Mesothelial cell of epicardium (in vitro differentiated cells): ENCODE results near the gene SGMS1. TPM values are rescaled to one million over a fixed set of nuclear protein-coding genes. Genes with fewer than 3 reads are reported as not detected.

Experiments used
- DNase-seq, 2 experiments: peaks; one replicate each; pipeline ENCODE4 v3.0.0; 2021; ENCODE audit warnings: low spot score in 2 of 2; ENCODE audit not compliant: unreplicated experiment in 2 of 2
- H3K27ac Mint-ChIP-seq: 2 replicates; pipeline ENCODE4 v1.8.0; 2021; ENCODE audit warnings: mixed read lengths
- H3K27me3 Mint-ChIP-seq: 2 replicates; pipeline ENCODE4 v1.8.0; 2021; ENCODE audit warnings: low read depth, mixed read lengths
- H3K36me3 Mint-ChIP-seq: 2 replicates; pipeline ENCODE4 v1.8.0; 2021; ENCODE audit warnings: mixed read lengths
- H3K4me1 Mint-ChIP-seq: 2 replicates; pipeline ENCODE4 v1.8.0; 2021; ENCODE audit warnings: mixed read lengths
- H3K4me3 Mint-ChIP-seq: 2 replicates; pipeline ENCODE4 v1.8.0; 2021; ENCODE audit warnings: mild to moderate bottlenecking, moderate library complexity, mixed read lengths
- H3K9me3 Mint-ChIP-seq: 2 replicates; pipeline ENCODE4 v1.8.0; 2021; ENCODE audit warnings: mixed read lengths
- total RNA-seq: library from RNA; stranded (reverse); gene quantifications from 3 replicates; pipeline ENCODE4 v1.2.1, GENCODE V29; 2021
- TF ChIP-seq, protein P1 (sequence below): fragments of 200-600 bp; sonication (generic); IDR thresholded peaks from one replicate; pipeline ENCODE4 v1.5.0; 2021; ENCODE audit warnings: antibody characterized with exemption; ENCODE audit not compliant: unreplicated experiment

The SGMS1 gene
- total RNA-seq, 1 donor from 2014 or later, result 14.9 TPM

DNA sequence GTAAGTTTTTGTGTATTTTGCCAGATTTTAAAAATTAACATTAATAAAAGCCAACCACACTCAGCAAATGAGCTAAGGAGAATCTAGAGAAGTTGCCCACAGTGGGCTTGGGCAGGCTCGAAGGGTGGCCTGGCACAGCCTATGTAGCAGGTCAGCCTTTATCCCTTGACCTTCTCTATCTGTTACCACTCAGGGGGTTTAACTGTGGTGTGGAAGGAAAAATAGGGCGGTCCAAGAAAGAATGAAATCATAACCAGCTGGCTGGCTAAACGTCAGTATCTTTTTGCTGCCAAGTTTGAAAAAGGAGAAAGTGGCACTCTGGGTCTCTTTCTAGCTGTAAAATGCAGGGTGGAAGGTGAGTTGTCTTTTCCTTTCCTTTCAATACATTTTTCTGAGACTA is 242.1 kb downstream of the SGMS1 start:
- no peak overlapping the region for H3K4me3 Mint-ChIP-seq
- no peak for DNase-seq
- no peak overlapping the region for H3K27ac Mint-ChIP-seq
- TF ChIP-seq, protein P1, sequence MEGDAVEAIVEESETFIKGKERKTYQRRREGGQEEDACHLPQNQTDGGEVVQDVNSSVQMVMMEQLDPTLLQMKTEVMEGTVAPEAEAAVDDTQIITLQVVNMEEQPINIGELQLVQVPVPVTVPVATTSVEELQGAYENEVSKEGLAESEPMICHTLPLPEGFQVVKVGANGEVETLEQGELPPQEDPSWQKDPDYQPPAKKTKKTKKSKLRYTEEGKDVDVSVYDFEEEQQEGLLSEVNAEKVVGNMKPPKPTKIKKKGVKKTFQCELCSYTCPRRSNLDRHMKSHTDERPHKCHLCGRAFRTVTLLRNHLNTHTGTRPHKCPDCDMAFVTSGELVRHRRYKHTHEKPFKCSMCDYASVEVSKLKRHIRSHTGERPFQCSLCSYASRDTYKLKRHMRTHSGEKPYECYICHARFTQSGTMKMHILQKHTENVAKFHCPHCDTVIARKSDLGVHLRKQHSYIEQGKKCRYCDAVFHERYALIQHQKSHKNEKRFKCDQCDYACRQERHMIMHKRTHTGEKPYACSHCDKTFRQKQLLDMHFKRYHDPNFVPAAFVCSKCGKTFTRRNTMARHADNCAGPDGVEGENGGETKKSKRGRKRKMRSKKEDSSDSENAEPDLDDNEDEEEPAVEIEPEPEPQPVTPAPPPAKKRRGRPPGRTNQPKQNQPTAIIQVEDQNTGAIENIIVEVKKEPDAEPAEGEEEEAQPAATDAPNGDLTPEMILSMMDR, result no peak
- H3K4me1 Mint-ChIP-seq, result peaks cover 4% of the 10 kb centered on the region
- no peaks in the 10 kb centered on the region for H3K36me3 Mint-ChIP-seq
- no peaks in the 10 kb centered on the region for H3K27me3 Mint-ChIP-seq
- H3K9me3 Mint-ChIP-seq, result peaks cover 4% of the 10 kb centered on the region

DNA sequence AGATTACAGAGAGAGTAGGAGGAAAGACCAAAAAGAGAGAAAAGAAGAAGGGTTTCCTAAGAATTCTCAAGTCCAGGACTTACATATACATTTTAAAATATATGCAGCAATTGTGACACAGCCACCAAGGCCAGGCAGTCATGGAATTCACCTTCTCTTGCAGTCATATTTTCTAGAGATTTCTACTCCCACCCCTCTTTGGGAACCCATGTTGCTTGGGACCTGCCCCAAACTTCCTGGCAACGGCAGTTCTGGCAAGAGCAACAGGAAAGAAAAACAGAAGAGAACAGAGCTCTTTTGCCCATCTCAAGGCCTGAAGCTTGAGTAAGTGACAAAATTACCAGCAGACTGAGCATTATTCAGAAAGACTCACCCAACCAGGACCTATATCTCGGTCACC is 244.1 kb downstream of the SGMS1 start:
- no peak overlapping the region for H3K4me3 Mint-ChIP-seq
- H3K27me3 Mint-ChIP-seq, result no peaks in the 10 kb centered on the region
- no peaks in the 10 kb centered on the region for H3K36me3 Mint-ChIP-seq
- peaks cover 4% of the 10 kb centered on the region for H3K4me1 Mint-ChIP-seq
- DNase-seq, result no peak
- H3K9me3 Mint-ChIP-seq, result peaks cover 4% of the 10 kb centered on the region
- peak overlapping the region; percentile 26 for H3K27ac Mint-ChIP-seq
- TF ChIP-seq, protein P1, result no peak

DNA sequence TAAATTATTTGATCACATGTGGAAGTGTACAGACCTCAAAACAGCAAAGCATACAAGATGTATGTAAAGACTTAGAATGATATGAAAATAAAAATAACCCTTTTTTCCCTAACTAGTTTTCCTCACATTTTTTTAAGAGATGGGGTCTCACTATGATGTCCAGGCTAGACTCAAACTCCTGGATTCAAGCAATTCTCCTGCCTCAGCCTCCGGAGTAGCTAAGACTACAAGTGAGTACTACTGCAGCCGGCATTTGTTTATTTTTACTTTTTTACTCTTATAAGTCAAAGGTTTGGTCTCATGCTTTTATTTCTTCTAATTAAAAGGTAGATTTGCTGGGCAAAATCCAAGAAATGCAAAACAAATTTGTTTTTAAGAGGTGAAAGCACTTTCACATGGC is 248.0 kb downstream of the SGMS1 start:
- Mint-ChIP-seq H3K9me3 (peaks cover 4% of the 10 kb centered on the region), H3K27me3 (no peaks in the 10 kb centered on the region), H3K4me3 (no peak overlapping the region), H3K4me1 (peaks cover 4% of the 10 kb centered on the region), H3K27ac (no peak overlapping the region), H3K36me3 (no peaks in the 10 kb centered on the region)
- TF ChIP-seq, protein P1, result no peak
- DNase-seq, result no peak

DNA sequence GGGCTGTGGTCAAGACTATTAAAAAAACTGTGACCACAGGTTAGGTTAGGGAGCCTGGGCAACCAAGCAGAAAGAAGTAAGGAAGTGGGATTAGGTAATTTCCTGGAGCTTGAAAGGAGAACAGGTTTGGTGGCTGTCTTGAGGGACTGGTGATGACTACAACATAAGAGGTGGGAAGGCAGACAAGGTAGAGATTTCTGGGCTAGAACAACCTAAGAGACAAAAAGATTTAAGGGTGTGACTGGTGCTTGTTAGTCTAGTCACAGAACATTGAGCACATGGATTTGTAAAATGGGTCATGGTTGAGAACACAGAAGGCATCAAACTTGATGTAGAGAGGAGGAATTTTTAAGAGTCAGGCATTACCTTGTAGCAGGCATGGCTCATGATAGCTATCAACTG is 248.7 kb downstream of the SGMS1 start:
- Mint-ChIP-seq H3K36me3 (no peaks in the 10 kb centered on the region), H3K4me3 (no peak overlapping the region), H3K27ac (no peak overlapping the region), H3K9me3 (peaks cover 4% of the 10 kb centered on the region), H3K27me3 (no peaks in the 10 kb centered on the region), H3K4me1 (peaks cover 4% of the 10 kb centered on the region)
- TF ChIP-seq, protein P1, result no peak
- no peak for DNase-seq

DNA sequence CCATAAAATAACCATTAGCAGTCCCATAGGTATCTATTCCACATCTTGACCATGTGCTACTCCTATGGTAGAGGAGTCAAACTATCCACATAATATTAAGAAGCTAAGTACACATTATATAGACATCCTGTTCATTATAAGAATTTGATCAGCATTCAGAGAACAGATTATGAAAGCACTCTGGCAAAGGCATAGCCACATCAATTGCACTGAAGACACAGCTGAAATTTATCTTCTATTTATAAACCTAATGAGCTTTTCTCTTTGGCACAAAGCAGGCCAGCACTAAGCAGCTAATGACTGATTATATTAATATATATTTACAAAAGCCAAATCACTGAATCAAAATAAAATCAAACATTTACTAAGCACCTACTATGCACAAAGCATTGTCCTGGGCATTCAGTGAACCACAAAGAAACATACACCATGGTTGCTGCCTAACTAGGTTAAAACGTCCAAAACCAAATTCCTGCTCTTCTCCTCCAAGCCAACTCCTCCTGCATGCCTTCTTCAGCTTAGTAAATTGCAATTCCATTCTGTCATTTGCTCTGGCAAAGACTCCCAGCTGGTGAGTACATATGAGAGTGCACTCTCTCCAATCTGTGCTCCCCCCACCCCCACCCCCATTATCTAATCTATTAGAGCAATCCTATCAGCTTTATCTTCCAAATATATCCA is 249.8 kb downstream of the SGMS1 start:
- H3K4me1 Mint-ChIP-seq, result peaks cover 4% of the 10 kb centered on the region
- H3K36me3 Mint-ChIP-seq, result no peaks in the 10 kb centered on the region
- H3K9me3 Mint-ChIP-seq, result peaks cover 4% of the 10 kb centered on the region
- no peak overlapping the region for H3K4me3 Mint-ChIP-seq
- DNase-seq, result no peak
- no peak overlapping the region for H3K27ac Mint-ChIP-seq
- TF ChIP-seq, protein P1, result no peak
- H3K27me3 Mint-ChIP-seq, result no peaks in the 10 kb centered on the region

DNA sequence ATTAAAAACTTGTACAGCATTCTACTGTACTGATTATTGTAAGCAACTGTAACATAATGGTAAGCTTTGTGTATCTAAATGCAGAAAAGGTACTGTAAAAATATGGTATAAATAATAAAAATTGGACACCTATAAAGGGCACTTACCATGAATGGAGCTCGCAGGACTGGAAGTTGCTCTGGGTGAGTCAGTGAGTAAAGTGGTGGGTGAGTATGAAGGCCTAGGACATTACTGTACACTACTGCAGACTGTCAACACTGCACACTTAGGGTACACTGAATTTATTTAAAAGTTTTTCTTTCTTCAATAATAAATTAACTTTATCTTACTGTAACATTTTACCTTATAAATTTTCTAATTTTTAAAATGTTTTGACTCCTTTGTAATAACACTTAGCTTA is 253.8 kb downstream of the SGMS1 start:
- TF ChIP-seq, protein P1, result no peak
- Mint-ChIP-seq H3K4me1 (no peaks in the 10 kb centered on the region), H3K27ac (no peak overlapping the region), H3K36me3 (no peaks in the 10 kb centered on the region), H3K9me3 (peaks cover 7% of the 10 kb centered on the region), H3K27me3 (no peaks in the 10 kb centered on the region), H3K4me3 (no peak overlapping the region)
- no peak for DNase-seq
